Retinal pigment epithelial cell (primary cell): ENCODE data around the gene NRF1.

Experiments
- DNase-seq: peaks from one replicate; pipeline ENCODE4 v3.0.0-alpha.2; 2010; ENCODE audit warnings: low read depth
- H3K4me3 ChIP-seq: 2 replicates; pipeline ENCODE4 v1.5.1; 2011; ENCODE audit warnings: mild to moderate bottlenecking, low read length, control low read depth, moderate library complexity
- TF ChIP-seq, protein P1 (sequence below): conservative IDR thresholded peaks from 2 replicates; pipeline ENCODE4 v1.5.1; 2011; ENCODE audit warnings: low read depth, low read length, control low read depth, inconsistent platforms

Gene NRF1

DNA sequence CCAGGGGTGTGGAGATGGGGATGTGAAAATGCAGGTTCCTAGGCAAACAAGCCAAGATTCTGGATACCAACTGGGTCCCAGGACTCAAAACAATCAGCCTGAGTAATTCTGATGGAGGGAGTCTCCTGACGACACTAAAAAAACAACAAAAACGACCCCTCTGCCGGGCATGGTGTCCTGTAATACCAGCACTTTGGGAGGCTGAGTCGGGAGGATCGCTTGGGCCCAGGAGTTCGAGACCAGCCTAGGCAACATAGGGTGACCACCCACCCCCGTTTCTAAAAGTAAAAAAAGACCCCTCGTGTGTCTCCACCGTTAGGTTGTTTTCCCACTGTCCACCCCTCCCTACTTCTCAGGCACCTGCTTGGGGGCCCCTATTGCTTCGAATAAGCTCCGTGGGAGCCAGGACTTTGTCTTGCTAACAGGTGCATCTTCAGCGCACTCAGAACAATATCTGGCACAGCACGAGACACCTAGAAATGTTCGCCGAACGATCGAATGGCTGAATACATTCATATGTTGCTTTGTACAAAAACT is 743 bp upstream of the NRF1 start:
- no peak for DNase-seq
- TF ChIP-seq, protein P1, sequence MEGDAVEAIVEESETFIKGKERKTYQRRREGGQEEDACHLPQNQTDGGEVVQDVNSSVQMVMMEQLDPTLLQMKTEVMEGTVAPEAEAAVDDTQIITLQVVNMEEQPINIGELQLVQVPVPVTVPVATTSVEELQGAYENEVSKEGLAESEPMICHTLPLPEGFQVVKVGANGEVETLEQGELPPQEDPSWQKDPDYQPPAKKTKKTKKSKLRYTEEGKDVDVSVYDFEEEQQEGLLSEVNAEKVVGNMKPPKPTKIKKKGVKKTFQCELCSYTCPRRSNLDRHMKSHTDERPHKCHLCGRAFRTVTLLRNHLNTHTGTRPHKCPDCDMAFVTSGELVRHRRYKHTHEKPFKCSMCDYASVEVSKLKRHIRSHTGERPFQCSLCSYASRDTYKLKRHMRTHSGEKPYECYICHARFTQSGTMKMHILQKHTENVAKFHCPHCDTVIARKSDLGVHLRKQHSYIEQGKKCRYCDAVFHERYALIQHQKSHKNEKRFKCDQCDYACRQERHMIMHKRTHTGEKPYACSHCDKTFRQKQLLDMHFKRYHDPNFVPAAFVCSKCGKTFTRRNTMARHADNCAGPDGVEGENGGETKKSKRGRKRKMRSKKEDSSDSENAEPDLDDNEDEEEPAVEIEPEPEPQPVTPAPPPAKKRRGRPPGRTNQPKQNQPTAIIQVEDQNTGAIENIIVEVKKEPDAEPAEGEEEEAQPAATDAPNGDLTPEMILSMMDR: no peak
- peak overlapping the region; percentile 88 for H3K4me3 ChIP-seq

DNA sequence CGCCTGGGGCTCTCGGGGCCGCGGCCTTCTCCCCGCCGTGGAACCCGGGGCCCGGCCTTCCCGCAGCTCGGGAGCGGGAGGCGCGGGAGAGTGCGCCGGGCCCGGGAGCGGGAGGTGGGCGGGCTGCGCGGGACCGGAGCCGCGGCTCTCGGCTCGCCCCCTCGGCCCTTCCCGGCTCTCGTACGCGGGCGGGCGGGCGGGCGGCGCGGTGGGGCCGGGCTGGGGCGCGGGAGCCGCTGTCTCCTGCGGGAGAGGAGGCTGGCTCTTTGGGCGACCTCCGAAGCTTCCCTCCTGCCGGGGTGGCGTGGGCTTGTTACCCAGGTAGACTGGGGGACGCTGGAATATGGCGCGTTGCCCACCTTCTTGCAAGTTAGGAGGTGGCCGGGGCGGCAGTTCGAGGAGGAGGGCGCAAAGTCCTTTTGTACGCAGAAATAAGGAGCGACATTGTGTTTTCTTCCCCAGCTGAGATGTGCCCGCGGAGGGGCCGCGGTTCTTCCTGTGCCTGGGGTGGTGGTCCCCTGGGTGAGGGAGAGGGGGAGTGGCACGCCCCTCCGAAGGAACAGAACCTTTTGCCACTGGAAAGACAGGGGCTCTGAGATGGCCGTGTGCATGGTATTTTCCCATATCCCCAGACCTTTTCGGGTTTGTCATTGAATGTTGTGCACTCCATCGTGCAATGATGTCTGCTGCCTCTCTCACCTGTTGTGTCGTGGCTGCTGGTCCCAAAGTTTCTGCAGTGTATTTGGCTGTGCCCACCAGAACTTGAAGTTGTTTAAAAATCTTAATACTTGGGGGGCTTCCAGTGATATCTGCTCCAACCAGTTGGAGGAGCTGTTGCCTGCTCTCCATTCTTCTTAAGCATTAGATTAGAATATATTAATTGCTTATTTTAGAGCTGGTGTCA is 844 bp downstream of the NRF1 start:
- peak overlapping the region; percentile 77 for H3K4me3 ChIP-seq
- TF ChIP-seq, protein P1: peak; percentile 78
- DNase-seq: no peak

DNA sequence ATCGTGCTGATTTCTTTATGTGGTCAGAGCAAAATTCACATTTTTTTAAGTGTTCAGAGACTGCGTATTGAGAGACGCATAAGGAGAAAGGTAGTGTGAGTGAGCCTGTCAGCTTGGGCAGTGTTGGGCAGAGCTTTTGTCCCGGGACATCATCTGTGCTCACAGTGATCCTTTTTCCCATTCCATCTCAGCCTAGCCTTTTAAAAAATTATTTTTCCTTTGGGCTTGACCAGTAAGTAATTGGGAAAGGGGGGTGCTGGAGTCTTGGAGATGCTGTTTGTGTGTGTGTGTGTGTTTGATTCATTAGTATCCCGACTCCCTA is 1.5 kb downstream of the NRF1 start:
- no peak for DNase-seq
- TF ChIP-seq, protein P1: no peak

DNA sequence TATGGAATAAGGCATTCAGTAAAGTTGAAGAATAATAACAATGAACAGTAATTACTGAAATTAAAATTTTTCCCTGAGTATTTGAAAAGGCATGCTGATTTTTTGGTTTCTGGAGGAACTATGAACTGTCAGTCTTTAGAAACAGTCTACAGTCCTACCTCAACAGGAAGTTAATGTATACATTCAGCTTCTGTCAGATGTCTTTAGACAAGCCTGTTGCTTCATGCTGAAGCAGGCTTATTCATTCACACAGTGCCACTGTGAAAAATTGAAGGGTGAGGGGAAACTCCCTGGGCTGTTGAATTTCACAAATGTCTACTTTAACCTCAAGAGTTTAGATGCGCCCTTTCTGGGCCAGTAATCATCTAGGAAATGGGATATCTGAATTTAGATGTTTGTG is 3.5 kb downstream of the NRF1 start:
- H3K4me3 ChIP-seq: no peak overlapping the region
- TF ChIP-seq, protein P1: no peak
- DNase-seq: no peak

More for the DNA sequence above, 1.5 kb downstream of the NRF1 start:
- H3K4me3 ChIP-seq: peak overlapping the region; percentile 77

DNA sequence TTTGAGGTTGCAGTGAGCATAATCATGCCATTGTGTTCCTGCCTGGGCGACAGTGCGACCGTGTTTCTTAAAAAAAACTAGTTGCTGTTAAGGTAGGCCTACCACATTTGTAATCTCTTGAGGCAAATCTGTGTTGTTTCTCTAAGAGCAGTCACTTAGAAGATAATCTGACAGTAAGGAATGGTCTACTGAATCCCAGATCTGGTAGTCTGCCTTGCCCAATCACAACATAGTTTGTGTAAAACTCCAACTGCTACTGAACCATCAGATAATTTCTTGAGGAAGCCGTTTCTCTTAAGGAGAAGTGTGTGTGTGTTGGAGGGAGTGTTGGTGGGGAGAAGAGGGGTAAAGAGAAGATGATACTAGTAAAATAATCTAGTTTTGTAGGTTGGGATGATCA is 5.0 kb downstream of the NRF1 start:
- DNase-seq: no peak
- TF ChIP-seq, protein P1: no peak
- H3K4me3 ChIP-seq: no peak overlapping the region

DNA sequence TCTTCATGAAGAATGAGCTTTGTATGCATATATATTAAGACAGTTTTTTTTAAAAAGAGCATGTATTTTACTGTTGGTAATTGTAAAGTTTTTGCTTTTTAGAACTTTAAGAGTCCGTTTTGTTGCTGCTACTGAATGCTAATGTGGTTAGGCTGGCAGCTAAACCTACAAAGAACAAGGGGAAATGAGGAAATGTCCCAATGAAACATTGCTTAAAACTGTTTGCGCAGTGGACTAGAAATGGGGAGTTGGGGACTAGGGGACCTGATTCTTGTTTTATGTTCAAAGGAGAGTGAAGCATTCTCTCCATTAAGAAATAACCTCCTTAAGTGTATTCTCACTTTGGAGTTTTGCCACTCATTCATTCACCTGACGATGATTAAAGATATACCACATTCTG is 5.7 kb downstream of the NRF1 start:
- DNase-seq: no peak
- TF ChIP-seq, protein P1: no peak
- no peak overlapping the region for H3K4me3 ChIP-seq

DNA sequence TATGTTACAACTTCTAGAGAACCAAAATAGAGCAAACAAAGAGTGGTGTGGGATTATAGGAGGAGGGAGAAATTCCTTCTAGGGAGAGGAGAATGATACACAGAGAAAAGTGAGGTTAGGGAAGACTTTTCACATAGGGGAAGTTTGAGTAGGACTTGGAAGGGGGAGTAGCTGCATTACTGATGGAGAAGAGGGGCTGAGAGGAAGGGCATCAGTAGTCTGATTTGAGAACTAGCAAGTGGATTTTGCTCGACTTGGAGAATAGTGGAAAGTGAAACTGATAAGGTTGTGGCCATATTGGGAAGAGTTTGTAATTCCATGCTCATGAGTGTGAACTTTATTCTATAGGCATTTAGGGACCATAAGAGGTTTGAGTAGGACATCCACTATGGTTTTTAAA is 6.1 kb downstream of the NRF1 start:
- DNase-seq: no peak
- no peak overlapping the region for H3K4me3 ChIP-seq
- TF ChIP-seq, protein P1: no peak
